GM21447 (cell line): Measurements from ENCODE around the gene LGI4.
A peak's percentile ranks its signal among the peaks of the same experiment; 100 is the strongest.

Experiments used
- ATAC-seq: cut with Tn5 transposase; IDR thresholded peaks from one replicate; pipeline ENCODE4 v1.9.1; 2021; ENCODE audit not compliant: unreplicated experiment

Gene LGI4

DNA sequence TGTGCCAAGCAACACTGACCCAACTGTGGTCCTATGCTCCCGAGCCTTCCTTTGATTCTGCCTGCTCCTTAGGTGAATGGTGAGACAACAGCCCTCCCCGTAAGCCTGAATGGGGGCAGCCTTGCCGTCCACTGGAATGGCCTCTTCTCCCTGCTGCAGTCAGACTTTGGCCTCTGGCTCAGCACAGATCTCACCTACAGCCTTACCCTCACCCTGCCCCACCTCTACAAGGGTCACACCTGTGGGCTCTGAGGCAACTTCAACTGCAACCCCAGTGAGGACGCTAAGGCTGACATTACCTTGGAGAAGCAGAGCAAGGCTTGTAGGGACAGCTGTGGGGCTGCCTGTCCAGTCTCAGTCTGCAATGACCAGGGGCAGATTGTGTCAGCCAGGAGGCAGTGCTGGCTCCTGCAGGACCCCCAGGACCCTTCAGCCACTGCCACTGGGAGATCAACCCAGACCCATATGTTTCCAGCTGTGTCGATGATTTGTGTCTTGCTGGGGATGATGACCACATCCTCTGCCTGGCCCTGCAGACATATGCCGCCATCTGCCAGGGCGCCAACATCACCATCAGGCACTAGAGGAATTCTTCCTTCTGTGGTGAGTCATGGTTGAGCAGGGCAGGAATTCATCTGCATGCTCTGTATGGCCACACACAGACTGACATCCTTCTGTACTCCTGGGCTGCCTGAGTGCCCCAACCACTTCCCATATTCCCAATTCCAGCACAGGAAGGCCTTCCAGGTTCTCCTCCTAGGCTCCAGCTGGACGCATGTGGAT lies 46.5 kb downstream of the LGI4 start:
- no peak for ATAC-seq

DNA sequence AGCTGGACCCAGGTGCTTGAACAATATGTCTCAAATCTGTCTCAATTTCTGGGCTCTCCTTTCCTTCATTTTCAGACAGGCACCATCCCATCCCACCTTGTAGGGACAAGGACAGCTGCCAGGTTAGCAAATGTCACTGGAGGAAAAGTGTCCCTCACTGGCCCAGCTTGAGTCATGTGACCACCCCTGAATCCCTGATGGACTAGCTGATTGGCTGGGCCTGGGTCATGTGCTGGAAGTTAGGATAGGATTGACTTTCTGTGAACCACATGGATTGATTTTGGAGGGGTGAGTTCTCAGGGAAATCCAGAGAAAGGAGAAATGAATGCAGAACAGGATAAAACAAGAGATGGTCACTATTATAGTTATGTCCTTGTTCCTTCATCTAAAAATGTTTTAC lies 47.5 kb downstream of the LGI4 start:
- ATAC-seq: no peak

DNA sequence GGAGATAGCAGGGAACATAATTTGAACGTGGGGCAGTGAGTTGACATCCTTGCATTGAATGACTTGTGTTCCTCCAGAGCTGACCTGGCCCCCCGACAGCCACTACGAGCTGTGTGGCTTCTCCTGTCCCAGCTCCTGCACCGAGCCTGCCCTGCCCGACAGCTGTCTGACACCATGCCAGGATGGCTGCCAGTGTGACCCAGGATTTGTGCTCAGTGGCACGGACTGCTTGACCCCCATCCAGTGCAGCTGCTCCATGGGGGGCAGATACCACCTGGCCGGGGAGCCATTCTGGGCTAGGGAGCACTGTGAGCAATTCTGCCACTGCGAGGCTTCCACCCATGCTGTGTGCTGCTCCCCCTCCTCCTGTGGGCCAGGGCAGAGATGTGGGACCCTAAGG lies 48.4 kb downstream of the LGI4 start:
- ATAC-seq: no peak

DNA sequence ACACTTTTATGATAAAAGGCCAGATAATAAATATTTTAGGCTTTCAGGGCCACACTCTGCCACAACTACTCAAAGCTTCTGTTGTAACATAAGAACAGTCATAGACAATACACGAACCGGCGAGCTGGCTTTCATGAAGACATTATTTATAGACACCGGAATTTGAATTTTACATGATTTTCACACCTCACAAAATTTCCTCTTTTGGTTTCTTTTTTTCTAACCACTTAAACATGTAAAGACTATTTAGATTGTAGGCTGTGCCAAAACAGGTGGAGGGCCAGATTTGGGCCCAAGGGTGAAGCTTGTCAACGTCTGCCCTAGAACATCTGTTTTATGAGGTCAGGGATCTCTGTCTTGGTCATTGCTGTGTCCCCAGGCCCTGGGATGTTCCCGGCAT lies 48.9 kb downstream of the LGI4 start:
- peak; percentile 68 for ATAC-seq

DNA sequence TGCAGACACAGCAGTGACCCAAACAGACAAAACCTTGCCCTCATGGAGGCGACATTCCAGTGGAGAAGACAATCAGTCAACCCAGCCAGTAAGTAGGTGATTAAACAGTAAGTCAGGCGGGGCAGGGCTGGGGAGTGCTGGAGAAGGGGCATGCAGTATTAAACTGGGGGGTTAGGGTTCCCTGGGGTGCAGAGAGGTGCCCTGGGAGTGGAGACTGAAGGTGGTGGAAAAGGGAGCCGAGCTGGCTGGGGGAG lies 50.4 kb downstream of the LGI4 start:
- ATAC-seq: no peak

DNA sequence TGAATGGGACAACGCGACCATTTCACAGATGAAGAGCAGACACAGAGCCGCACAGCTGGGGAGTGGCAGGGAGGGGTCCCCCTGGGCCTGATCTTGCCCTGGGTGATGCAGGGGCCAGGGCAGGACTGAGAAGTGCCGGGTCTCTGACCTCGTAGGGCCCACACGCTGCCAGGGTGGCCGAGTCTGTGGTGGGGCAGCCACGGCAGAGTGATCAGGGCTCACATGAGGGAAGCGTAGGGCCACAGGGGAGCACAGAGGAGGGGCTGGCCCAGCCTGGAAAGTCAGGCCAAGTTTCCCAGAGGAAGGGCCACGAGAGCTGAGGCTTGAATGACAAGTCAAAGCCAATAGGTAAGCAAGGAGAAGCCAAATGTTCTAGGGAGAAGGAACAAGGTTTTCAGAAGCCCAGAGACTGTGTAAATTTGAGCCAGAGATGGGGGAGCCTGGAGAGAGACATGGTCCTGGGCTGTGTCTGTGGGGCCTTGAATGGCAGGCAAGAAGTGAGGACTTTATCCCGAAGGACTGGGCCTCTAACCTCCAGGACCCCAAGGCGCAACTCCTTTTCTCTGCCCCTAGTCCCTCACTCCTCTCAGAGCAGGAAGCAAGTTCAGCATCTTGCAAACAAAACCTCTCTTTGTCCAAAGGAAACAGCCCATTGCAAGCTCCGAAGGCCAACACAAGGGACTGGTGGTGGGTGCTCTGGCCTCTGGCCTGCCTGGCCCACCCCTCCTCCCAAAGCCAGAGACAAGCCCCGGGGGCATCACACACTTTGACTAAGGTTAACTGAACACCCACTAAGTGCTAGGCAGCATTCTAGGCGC lies 51.0 kb downstream of the LGI4 start:
- ATAC-seq: no peak

DNA sequence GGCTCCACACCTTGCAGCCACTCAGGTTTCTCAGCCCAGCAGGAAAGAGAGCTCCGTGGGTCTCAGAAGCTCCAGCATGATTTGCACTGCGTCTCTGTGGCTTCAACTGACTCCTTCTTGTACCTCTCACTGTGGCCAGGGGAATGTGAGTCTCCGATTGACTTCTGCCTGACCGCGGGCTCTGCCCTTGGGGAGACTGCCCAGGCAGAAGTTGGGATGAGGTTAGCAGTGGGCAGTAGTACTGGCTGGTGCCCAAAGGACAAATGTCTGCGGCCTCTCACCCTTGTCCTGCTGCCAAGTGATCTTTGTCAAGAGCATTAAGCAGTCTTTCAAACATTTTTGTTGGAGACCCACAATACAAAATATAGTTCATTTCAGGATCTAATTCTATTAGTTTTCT lies 53.7 kb downstream of the LGI4 start:
- ATAC-seq: no peak

DNA sequence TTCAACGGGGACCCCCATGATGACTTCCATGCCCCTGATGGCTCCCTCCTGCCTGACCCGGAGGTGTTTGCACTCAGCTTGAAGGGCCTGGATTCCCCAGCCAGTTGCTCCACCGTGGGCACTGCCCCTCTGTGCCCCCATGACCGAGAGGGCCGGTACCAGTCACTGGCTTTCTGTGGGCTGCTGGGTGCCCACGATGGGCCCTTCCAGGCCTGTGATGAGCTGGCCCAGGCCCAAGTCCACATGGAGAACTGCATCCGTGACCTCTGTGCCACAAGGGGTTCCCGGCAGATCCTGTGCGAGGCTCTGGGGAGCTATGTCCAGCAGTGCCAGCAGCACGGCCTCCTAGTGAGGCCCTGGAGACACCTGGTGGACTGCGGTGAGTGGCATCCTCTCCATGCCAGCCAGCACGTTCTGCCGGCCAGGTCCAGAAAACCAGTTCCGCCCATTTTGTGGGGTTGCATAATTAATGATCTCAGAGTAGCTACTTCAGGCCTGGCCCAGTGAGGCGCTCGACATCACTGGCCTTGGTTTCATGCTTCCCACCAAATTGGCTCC lies 54.2 kb downstream of the LGI4 start:
- no peak for ATAC-seq

DNA sequence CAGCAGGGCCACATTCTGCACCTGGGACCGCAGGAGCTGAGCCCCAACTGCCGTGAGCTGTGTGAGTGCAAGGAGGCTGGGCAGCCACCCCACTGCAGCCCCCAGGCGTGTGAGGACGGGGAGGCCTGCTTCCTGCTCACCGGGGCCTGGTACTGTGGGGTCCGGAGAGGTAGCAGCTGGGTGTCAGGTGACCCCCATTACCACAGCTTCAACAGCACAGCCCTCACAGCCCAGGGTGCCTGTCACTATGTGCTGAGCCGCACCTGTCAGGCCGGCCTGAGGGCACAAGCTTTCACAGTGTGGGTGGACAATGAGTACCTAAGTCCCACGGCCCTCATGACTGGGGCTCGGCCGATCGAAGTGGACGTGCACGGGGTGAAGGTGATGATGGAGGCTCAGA lies 55.0 kb downstream of the LGI4 start:
- no peak for ATAC-seq

DNA sequence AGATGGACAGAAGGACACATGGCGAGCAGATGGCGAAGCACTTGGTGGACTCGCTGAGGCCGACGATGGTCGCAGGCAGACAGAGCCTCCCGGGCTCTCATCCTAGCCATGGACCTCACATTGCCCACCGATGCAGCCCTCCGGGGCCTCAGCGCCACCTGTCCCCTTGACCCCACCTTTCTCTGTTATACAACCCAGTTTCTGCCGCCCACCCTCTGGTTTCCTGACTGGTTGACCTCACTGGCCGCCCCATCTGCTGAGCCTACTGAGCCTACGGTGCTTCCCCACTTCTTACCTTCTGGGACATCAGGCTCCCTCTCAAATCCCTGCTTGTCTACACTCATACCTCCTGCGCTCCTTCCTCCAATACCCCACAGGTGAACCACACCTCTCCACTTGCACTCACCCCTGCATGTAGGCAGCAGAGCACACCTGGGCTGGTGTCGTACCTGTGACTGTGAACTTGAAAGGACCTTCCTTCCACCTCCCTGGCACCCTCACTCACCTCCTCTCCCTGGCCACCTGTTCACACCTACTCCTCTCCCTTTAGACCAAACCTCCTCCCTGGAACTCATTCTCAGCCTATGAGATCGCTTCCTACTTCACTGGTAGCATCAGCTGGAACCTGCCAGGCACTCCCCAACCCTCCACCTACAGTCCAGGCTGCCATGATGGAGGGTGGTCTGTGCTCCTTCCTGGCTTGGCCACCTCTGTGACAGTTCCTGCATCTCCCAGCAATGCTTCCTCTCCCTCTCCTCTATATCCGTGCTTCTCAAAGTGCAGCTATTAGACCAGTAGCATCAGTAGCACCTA lies 57.2 kb downstream of the LGI4 start:
- ATAC-seq: no peak

DNA sequence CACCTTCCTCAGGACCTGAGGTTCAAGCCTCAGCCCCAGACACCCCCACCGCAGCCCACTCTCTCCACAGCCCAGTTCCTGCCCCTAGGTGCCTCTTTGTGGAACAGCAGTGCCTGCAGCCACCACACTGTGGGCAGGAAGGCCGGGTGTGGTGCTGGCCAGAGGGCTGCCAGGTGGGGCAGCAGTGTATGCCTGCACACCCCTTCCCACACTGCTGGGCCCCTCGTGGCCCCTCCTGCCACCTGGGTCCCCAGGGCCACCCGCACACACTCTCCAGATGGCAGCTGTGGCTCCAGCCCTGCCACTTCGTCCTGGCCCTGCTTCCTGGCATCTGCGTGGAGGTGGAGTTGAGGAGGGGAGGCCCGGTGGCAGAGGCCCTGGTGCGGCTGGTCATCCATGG lies 58.2 kb downstream of the LGI4 start:
- ATAC-seq: no peak

DNA sequence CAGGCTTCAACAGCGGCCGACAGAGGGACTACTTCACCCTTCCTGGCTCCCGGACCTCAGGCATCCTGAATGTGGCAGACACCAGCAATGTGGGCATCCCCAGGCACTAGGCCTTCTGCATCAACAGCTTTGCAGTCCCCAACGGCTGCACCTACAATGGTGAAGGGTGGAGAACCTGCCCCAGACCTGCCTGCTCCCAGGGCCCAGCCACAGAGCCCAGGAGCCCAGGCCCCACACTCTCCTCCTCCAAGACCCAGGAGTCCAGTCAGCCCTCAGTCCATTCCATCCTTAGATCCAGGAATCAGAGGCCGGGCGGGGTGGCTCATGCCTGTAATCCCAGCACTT lies 58.9 kb downstream of the LGI4 start:
- ATAC-seq: no peak

DNA sequence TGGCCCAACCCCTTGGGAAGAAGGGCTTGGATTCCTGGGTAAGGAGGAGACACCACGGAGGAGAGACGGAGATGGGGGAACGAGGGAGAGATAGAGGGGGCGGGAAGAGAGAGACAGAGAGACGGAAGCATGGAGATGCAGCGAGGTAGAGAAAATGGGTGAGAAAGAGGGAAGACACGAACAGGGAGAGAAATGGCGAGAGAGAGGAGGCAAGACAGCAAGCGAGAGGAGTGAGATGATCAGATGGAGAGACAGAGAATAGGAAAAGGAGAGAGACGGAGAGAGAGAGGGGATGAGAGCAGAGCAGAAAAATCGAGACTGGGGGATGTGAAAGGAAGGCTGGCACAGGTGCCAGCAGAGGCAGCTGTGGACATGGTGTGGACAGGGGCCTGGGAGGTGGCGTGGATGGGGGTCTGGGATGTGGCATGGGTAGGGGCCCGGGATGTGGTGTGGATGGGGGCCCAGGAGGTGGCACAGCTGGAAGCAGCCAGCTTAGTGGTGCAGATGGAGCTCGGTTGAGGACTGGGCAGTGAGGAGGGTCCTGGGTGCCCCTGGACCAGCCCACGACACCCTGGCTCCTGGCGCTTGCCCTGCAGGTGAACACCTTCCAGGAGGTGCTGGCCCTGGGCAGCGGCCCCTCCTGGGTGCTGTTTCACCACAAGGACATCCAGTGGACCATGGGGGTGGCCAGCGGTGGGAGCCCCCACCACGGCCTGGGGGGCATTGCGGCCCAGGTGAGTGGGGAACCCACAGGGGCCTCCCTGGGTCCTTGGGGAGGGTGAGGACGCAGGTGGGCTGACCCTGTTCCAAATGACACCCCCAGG lies 59.4 kb downstream of the LGI4 start:
- ATAC-seq: no peak
